ENCODE results near the gene LRRC8A.
"Not testable (repeated sequence)": the region's sequence is repeated elsewhere in the genome, so short reads cannot be mapped to it uniquely, and the experiment has no call there.

LRRC8A gene

DNA sequence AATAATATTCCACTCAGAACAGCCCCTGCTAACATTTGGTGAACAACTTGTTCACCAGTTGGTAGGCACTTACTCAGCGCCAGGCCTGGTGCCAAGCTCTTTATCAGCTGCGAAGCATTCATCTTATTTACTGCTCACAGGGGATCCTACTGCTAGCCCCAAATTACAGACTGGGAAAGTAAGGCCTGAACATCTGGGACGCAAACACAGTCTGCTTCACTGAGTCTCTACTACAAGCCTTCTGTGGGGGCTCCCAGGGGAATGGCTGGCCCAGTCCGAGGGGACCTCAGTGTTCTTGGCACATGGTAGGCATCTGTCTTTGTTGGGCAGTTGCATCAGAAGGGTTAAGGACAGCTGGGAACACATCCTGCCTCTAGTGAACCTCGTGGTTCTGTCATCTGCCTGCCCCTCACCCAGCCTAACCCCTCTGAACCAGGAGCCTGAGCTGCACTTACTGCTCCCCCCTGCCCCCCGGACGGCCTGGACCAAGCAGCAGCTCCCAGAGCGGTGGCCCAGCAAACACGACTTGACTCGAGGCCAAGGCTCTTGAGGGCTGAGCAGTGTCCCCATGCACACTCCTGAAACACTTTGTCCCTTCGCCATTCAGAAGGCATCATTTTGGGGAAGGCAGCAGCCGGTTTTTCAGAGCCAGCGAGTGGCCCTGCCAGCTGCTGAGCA is 38.6 kb downstream of the LRRC8A start, which contains the start of gene PHYHD1:
Gene PHYHD1 (plus strand): TSS at position 602 of the 678 bp plus-strand sequence. CDS start 1,342 bp downstream, outside the sequence.
- no peak for DNase-seq (ENCODE audit: low read depth, low spot score)

DNA sequence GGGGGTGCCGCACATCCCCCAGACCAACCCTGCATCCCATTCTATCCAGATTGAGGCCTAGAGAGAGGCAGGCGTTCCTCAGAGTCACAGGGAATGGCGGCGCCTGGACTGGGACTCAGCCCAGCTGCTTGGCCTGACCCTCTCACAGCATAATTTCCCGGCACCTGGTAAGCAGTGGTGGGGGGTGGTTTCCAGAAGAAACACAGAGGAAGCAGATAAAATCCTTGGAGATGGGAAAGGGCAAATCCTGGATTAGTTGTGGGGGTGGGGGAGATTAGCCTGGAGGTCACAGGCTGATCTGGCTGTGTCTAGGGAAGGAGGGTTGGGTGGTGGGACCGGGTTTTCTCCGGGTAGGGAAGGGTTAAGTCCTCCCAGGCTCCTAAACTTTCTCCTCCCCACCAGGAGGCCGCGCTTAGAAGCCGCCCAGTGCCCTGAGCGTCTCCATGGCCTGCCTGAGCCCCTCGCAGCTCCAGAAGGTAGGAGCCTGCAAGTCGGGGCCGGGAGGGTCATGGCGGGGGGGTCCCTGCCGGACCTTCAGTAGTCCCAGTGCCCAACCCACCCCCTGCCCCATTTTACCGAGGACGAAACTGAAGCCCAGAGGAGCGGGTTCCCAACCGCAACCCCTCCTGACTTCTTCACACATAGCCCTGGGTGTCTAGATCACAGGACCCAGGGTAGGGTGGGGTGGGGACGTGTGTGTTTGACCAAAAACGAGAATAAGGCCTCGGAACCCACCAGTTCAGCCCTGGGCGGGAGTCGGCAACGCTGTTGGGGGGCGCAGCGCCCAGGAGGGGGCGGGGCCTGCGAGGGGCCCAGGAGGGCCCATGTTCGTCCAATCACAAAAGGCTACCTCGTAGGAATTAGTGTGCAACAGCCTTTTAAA is 40.2 kb downstream of the LRRC8A start:
- no peak for DNase-seq (ENCODE audit: low read depth, low spot score)

DNA sequence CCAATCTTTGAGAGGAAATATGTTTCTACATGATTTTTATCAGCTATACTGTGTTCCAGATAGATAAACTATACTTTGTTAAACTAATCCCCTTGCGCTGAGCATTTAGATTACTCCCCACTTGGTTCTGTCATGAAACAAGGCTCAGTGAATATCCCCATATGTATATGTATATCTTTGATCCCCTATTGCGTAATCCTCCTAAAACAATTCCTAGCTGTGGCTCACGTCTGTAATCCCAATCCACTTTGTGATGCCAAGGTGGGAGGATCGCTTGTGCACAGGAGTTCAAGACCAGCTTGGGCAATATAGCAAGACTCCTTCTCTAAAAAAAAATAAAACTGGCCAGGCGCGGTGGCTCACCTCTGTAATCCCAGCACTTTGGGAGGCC is 41.6 kb downstream of the LRRC8A start:
- DNase-seq (ENCODE audit: low read depth, low spot score), result no peak

DNA sequence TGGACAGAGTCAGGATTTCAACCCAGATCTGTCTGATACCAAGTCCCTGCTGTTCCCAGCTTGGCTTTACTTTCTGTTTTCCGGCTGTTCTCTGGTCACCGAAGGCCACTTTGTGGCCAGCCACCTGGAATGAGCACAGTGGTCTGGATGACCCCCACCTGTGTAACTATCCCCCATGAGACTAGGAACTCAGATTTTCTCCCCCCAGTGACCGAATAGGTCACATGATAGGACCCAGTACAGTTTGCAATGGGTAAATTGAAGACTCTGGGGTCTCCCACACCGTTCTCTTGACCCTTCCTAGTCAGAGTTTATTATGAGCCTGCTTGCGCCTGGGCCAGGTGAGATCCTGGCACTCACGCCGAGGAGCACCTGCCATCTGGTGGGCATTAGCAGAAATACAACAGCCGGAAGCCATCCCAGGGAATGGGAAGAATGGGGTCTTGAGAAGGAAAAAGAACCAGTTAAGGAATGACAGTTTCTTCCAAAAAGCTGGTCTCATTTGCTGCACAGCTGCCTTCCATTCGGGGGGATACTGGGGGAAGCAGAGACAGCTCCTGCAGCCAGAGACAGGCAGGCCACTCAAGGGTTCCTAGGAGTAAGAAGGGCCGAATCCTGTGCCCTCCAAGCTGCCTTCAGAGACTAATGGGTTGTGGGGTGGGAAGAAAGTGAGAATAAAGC is 45.9 kb downstream of the LRRC8A start:
- DNase-seq (ENCODE audit: low read depth, low spot score), result no peak

DNA sequence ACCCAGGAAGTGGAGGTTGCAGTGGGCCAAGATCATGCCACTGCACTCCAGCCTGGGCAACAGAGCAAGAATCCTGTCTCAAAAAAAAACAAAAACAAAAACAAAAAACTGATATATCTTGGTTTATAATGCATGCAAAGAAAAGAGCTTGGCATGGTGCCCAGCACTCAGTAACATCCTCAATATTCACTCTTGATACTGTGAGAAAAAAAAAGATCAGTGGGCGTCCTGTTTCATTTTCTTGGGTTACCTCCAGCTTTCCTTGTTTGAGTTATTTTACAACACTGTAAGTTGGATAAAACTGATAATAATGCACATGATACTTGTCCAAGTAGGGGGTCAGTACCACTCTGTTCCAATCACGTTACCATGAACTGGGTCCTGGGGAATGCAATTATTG is 46.7 kb downstream of the LRRC8A start:
- DNase-seq (ENCODE audit: low read depth, low spot score), result no peak

DNA sequence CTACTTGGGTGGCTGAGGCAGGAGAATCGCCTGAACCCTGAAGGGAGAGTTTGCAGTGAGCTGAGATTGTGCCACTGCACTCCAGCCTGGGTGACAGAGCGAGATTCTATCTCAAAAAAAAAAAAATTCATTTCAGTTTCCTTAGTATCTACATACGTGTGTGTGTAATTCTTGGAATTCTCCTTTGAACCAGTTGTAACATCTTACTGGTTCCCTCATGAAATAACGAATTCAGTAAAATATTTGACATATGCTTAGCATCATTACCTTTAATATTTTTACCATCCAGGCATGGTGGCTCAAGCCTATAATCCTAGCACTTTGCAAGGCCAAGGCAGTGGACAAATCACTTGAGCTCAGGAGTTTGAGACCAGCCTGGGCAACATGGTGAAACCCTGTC is 47.6 kb downstream of the LRRC8A start:
- DNase-seq (ENCODE audit: low read depth, low spot score), result no peak

DNA sequence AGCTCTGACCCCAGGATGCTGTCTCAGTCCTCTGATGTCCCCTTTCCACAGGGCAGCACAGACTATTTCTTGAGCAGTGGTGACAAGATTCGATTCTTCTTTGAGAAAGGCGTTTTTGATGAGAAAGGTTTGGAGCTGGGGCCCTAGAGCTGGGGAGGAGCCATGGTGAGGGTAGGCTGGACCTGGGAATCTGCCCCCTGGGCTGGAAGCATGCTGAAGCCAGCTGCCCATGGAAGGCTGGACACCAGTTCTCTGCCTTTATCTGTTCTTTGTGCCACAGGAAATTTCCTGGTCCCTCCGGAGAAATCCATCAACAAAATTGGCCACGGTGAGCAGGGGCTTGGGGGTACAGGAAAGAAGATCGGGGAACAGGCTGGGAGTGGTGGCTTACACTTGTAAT is 51.8 kb downstream of the LRRC8A start:
- no peak for DNase-seq (ENCODE audit: low read depth, low spot score)

DNA sequence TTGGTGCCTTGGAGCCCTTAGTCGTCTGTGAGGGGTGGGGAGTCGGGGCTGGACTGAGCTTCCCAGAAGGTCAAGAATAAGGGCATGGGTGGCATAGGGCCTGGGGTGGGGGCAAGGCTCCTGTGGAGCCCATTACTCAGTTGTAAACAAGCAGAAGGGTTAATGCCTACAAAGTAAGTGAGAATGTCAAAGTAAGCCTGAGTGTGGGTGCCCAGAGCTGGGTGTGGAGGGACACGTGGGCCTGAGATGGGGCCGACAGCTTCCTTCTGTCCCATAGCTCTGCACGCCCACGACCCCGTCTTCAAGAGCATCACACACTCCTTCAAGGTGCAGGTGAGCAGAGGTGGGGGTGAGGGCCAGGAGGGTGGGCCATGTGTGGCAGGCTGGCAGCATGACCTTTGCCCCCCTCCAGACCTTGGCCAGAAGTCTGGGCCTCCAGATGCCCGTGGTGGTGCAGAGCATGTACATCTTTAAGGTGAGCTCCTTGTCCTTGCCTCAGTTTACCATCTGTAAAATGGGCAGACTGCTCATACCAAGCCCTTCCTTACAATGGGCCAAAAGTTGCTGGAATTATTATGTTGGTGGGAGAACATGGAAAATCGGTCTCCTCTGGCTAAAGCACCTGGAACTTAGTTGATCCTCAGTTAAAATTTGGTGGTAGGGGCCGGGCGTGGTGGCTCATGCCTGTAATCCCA is 54.4 kb downstream of the LRRC8A start:
- no peak for DNase-seq (ENCODE audit: low read depth, low spot score)

DNA sequence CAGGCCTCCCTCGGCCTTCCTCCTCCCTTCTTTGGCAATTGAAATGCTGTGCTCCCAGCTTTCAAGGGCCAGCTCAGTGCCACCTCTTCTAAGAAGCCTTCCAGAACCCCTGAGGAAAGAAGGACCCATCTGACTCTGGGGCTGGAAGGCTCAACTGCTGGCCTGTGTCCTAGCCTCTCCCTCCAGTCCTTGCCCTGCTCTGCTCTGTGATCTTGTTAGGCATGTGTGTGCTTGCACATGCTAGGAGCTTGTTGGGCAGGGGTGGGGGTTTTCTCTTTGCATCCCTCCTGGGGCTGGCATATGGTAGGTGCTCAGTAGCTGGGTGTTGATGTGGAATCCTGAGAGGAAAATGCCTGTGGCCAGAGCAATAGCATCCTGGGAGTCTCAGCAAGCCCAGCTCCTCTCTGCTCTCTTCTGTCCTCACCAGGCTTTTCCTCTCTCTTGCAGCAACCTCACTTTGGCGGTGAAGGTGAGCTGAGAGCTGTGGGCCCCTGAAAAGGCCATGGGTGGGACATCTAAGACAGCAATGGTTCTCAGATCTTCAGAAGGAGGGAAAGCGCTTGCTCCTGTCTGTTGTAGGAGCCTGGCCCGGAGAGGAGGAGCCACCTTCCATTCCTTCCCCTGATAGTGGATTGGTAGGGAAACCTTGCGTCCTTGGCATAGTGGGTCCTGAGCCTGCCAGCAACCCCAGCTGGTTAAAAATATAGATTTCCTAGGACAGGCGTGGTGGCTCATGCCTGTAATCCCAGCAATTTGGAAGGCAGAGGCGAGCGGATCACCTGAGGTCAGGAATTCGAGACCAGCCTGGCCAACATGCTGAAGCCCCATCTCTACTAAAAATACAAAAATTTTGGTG is 55.6 kb downstream of the LRRC8A start:
- no peak for DNase-seq (ENCODE audit: low read depth, low spot score)

DNA sequence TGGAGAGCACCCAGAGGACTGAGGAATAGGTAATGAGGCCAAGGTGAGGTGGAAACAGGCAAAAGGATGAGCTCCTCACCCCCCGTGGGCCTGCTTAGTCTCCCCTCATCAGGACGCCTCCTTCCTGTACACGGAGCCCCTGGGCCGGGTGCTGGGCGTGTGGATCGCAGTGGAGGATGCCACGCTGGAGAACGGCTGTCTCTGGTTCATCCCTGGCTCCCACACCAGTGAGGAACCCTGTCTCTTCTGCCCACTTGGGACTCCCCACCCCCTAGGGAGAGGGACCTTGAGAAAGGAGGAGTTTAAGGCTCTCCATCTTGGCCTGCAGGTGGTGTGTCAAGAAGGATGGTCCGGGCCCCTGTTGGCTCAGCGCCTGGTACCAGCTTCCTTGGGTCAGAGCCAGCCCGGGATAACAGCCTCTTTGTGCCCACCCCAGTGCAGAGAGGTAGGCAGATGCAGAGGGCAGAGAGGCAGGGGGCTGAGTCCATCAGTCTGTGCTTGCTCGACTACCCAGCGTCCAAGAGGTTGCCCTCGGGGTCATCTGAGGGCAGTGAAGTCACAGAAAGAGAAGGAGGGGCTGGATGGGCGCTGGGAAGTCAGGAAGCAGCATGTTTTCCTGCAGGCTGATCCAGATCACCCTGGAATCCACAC is 58.5 kb downstream of the LRRC8A start:
- no peak for DNase-seq (ENCODE audit: low read depth, low spot score)

DNA sequence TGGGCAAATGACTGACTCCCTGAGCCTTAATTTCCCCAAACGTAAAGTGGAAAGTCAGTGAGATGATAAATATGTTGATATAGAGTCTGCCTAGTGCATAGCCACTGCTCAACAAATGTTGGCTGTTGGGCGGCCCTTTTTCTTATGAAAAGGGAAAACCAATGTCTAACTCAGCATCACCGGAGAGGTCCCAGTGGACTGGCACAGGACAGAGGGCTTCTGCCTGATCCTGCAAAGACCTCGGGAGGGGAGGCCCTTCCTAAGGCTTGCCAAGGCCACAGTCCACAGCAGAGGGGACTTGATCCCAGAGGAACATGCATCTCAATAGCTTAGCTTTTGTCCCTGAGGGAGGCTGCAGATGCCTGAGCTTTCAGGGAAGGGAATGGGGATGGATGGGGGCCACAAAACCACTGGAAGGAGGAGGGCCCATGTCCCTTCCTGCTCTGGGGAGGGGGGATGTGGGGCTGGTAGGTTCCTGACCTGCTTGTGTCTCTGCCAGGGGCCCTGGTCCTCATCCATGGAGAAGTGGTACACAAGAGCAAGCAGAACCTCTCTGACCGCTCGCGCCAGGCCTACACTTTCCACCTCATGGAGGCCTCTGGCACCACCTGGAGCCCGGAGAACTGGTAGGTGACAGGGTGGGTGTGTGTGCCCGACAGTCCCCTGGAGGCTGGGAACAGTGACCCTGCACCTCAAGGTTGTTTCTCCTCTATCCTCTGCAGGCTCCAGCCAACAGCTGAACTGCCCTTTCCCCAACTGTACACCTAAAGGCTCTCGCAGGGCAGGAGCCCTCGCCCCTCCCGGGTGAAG is 59.2 kb downstream of the LRRC8A start:
- DNase-seq (ENCODE audit: low read depth, low spot score), result no peak

DNA sequence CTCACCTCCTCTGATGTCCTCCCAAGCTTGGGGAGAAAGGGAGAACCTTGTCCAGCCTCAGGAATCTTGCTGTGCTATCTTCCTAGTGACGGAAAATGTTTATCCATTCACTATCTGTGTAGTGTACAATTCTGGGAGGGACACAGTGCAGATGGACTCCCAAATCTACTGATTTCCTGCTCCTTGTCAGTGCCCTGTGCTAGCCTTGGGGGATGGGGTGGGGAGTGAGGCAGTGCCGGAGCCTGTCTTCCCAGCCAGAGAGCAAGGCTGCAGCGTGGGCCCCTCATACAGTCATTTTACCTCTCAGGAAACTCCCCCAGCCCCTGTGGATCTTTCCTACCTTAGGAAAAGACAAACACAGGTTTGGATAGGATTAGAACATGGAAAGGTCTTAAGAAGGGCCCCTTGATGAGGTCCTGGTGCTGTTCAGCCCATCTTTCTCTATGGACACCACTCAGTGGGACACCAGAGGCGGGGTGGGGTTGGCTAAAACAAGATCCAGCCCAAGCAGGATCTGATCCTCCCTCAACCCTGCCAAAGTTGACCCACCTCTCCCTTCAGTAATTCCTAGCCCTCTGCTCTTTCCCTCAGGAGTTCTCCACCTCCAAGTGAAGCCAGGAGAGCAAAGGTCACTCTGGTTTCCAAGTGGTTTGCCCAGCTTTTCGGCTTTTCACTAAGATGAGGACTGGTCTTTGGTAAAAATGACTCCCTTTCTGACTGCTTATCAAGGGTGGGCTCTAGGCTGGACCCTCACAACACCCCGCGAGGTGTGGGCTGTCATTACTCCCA is 62.1 kb downstream of the LRRC8A start:
- DNase-seq (ENCODE audit: low read depth, low spot score), result no peak

DNA sequence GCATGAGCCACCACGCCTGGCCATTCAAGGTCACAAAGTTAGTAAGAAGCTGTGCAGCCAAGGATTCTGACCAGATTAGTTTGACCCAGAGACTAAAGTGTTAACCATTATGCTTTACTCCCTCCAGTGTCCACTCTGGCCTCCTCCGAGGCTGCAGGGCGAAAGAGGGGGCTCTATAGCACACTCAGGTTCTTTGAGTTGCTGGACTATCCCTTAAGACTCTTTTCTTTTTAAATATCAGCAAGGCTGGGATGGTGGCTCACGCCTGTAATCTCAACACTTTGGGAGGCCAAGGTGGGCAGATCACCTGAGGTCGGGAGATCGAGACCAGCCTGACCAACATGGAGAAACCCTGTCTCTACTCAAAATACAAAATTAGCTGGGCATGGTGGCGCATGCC is 63.0 kb downstream of the LRRC8A start:
- not testable (repeated sequence) for DNase-seq (ENCODE audit: low read depth, low spot score)

DNA sequence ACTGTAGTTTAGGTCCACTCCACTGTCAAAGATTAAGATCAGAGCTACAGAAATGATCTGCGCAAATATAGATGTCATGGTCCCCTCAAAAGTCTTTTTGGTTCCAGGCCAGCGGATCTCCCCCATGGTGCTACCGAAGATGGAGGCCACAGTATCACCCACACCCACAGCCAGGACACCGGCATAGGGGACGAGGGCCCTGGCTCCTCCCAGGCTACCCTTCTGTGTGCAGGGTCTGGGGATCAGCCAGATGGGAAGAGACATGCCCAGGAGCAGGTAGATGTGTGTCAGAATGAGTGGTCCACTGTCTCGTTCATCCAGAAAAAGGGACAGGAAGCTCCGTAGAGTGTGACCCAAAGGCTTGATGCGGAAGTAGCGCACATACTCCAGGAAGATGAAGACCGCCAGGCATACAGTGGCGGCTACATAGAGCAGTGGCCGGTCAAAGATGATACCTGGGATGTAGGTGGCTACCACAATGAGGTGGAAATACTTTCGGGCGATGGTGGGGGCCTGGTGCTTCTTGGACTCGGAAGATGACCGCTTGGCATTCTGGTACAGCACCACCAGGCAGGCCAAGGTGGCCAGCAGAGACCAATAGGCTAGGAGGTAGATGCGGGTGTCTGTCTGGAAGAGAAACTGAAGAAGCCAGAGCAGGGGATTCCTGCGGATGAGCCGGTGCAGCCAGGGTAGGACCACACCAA is 64.0 kb downstream of the LRRC8A start:
- no peak for DNase-seq (ENCODE audit: low read depth, low spot score)

DNA sequence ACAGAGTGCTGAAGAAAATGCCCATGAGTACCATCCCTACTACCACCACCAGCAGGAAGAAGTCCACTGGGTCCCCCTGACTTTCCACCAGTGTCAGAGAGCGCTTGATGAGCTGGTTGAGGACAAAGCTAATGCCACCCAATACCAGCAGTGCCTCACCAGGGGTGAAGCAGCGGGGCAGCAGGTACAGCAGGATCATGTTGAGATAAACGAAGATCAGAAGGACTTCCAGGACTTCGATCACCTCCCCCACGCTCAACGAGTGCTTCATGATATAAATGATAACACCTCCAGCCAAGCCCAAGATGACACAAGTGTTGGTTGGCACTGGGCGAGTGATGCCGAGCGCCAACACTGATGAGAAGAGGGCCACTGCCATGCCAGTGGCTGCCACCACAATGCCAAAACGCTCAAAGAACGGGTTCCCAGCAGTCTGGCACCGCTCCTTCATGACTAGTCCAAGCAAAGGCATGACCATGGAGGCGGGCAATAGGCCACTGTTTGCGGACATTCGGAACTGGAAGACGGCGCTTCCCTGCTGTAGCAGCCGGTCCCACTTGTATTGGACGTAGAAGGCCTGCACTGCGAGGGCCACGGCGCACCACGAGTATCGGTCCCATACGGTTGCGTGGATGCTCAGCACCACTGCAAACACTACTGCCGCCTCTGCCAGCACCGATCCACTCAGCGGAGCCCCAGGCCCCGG is 64.8 kb downstream of the LRRC8A start:
- no peak for DNase-seq (ENCODE audit: low read depth, low spot score)

DNA sequence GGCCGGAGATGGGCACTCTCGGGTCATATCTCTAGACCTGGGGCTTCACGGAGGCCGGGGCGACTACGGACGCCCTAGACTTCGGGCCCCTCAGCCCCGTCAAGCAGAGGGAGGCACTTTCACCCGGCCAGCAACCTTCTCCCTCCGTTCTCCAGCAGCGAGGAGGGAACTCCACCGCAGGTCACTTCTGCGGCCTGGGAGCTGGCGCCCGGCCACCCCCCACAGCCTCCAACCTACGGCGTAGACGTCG is 65.3 kb downstream of the LRRC8A start:
- no peak for DNase-seq (ENCODE audit: low read depth, low spot score)

DNA sequence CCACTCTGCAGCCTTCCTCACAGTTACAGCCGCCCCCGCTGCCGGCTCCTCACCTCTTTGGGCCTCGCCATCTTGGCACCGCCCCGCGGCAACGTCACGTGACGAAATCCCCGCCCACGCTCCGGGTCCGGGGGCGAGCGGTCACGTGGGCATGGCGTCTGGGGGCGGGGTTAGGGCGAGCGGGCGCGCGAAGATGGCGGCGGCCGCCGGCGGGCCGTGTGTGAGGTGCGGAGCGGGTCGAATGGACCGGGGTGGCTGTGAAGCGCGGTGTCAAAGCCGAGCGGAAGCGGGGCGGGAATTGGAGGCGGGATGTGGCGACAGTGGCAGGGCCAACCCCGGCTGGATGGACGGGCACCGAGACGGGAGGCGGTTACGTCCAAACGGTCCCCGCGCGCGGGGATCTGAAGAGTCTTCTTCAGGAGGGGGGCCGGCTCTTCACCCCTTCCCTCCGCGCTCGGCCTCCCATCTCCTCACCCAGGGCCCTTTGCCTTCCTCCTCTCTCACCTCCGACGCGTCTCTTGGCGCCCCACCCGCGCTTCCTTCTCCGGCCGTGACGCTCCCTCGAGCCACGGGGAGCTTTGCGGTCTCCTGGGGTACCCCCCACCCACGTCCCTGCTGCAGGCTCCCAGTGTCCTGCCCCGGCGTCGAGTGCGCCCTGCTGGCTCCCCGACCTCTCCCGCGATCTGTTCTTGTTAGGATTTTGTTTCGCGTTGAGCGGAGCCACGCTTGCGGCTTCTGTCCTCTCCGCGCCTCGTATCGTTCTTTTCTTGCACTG is 65.8 kb downstream of the LRRC8A start, which contains the start of the genes DOLK and NUP188:
Gene DOLK (minus strand): TSS at position 77 of the 775 bp plus-strand sequence. CDS start 300 bp downstream, outside the sequence.
Gene NUP188 (plus strand): TSS at position 173 of the 775 bp plus-strand sequence. CDS start 21 bp downstream, at position 194.
- peak; percentile 78 for DNase-seq (ENCODE audit: low read depth, low spot score)

Data from smooth muscle cell of the brain vasculature (primary cell).